Activated naive CD8-positive, alpha-beta T cell treated with anti-CD3 and anti-CD28 coated beads for 36 hours (primary cell): ENCODE results near the gene SDK1. TPM values are rescaled to one million over a fixed set of nuclear protein-coding genes. Genes with fewer than 3 reads are reported as not detected.

ENCODE experiments used
- DNase-seq: peaks from one replicate; pipeline ENCODE4 v3.0.0; 2021
- H3K27ac Mint-ChIP-seq: one replicate; pipeline ENCODE4 v1.8.0; 2022; ENCODE audit warnings: mild to moderate bottlenecking, moderate library complexity, mixed read lengths
- H3K27me3 Mint-ChIP-seq: one replicate; pipeline ENCODE4 v1.8.0; 2022; ENCODE audit warnings: mild to moderate bottlenecking, mixed read lengths
- H3K36me3 Mint-ChIP-seq: one replicate; pipeline ENCODE4 v1.8.0; 2021; ENCODE audit warnings: mild to moderate bottlenecking, mixed read lengths
- H3K4me1 Mint-ChIP-seq: one replicate; pipeline ENCODE4 v1.8.0; 2021; ENCODE audit warnings: mixed read lengths
- H3K4me3 Mint-ChIP-seq: one replicate; pipeline ENCODE4 v1.8.0; 2022; ENCODE audit warnings: mild to moderate bottlenecking, moderate library complexity, mixed read lengths
- H3K9me3 Mint-ChIP-seq: one replicate; pipeline ENCODE4 v1.8.0; 2022; ENCODE audit warnings: mixed read lengths
- total RNA-seq, 2 experiments: library from RNA; stranded (reverse); gene quantifications; one replicate each; pipeline ENCODE4 v1.2.3, GENCODE V29; 2021

Gene SDK1
- total RNA-seq, 2 experiments from 2014 or later: 0.49 to 0.54 TPM

GRCh38 chr7:3307435-3307834 is 6.4 kb downstream of the SDK1 start:
- H3K36me3 Mint-ChIP-seq: no peaks in the 10 kb centered on the region
- peaks cover 39% of the 10 kb centered on the region for H3K27me3 Mint-ChIP-seq

GRCh38 chr7:3309140-3309539 is 8.1 kb downstream of the SDK1 start:
- H3K36me3 Mint-ChIP-seq: no peaks in the 10 kb centered on the region
- no peak overlapping the region for H3K27ac Mint-ChIP-seq
- no peaks in the 10 kb centered on the region for H3K9me3 Mint-ChIP-seq
- no peak overlapping the region for H3K4me3 Mint-ChIP-seq
- H3K4me1 Mint-ChIP-seq: peaks cover 2% of the 10 kb centered on the region
- peaks cover 25% of the 10 kb centered on the region for H3K27me3 Mint-ChIP-seq
- no peak for DNase-seq

More at GRCh38 chr7:3307435-3307834, 6.4 kb downstream of the SDK1 start:
- Mint-ChIP-seq H3K9me3 (no peaks in the 10 kb centered on the region), H3K4me1 (peaks cover 4% of the 10 kb centered on the region), H3K4me3 (no peak overlapping the region), H3K27ac (no peak overlapping the region)
- no peak for DNase-seq

- Mint-ChIP-seq H3K36me3 (no peaks in the 10 kb centered on the region), H3K27me3 (peaks cover 25% of the 10 kb centered on the region), H3K4me3 (no peak overlapping the region), H3K4me1 (peaks cover 2% of the 10 kb centered on the region), H3K9me3 (no peaks in the 10 kb centered on the region), H3K27ac (no peak overlapping the region)
- DNase-seq: no peak
Measured at GRCh38 chr7:3309956-3310355, 8.9 kb downstream of the SDK1 start.

- Mint-ChIP-seq H3K4me1 (peaks cover 2% of the 10 kb centered on the region), H3K27me3 (peaks cover 25% of the 10 kb centered on the region), H3K27ac (no peak overlapping the region), H3K36me3 (no peaks in the 10 kb centered on the region), H3K4me3 (no peak overlapping the region), H3K9me3 (no peaks in the 10 kb centered on the region)
- DNase-seq: no peak
Measured at GRCh38 chr7:3310884-3311283, 9.8 kb downstream of the SDK1 start.

- H3K36me3 Mint-ChIP-seq: no peaks in the 10 kb centered on the region
- H3K27ac Mint-ChIP-seq: no peak overlapping the region
- no peak overlapping the region for H3K4me3 Mint-ChIP-seq
- H3K27me3 Mint-ChIP-seq: peaks cover 23% of the 10 kb centered on the region
- H3K4me1 Mint-ChIP-seq: peaks cover 2% of the 10 kb centered on the region
- DNase-seq: no peak
- no peaks in the 10 kb centered on the region for H3K9me3 Mint-ChIP-seq
Measured at GRCh38 chr7:3312583-3312982, 11.5 kb downstream of the SDK1 start.

GRCh38 chr7:3318874-3319273 is 17.8 kb downstream of the SDK1 start:
- H3K4me3 Mint-ChIP-seq: no peak overlapping the region
- H3K4me1 Mint-ChIP-seq: peaks cover 2% of the 10 kb centered on the region
- H3K9me3 Mint-ChIP-seq: no peaks in the 10 kb centered on the region
- H3K36me3 Mint-ChIP-seq: no peaks in the 10 kb centered on the region
- no peak overlapping the region for H3K27ac Mint-ChIP-seq
- H3K27me3 Mint-ChIP-seq: no peaks in the 10 kb centered on the region
- DNase-seq: no peak

GRCh38 chr7:3321206-3321605 is 20.2 kb downstream of the SDK1 start:
- no peaks in the 10 kb centered on the region for H3K9me3 Mint-ChIP-seq
- no peaks in the 10 kb centered on the region for H3K27me3 Mint-ChIP-seq
- H3K4me3 Mint-ChIP-seq: no peak overlapping the region
- DNase-seq: no peak
- H3K36me3 Mint-ChIP-seq: no peaks in the 10 kb centered on the region
- no peak overlapping the region for H3K27ac Mint-ChIP-seq
- peaks cover 2% of the 10 kb centered on the region for H3K4me1 Mint-ChIP-seq

- H3K27ac Mint-ChIP-seq: no peak overlapping the region
- no peaks in the 10 kb centered on the region for H3K36me3 Mint-ChIP-seq
- H3K4me1 Mint-ChIP-seq: peaks cover 2% of the 10 kb centered on the region
- H3K4me3 Mint-ChIP-seq: no peak overlapping the region
- no peak for DNase-seq
- H3K9me3 Mint-ChIP-seq: no peaks in the 10 kb centered on the region
- no peaks in the 10 kb centered on the region for H3K27me3 Mint-ChIP-seq
Measured at GRCh38 chr7:3321745-3322144, 20.7 kb downstream of the SDK1 start.

GRCh38 chr7:3326246-3326645 is 25.2 kb downstream of the SDK1 start:
- no peaks in the 10 kb centered on the region for H3K27me3 Mint-ChIP-seq
- DNase-seq: no peak
- no peaks in the 10 kb centered on the region for H3K36me3 Mint-ChIP-seq
- H3K27ac Mint-ChIP-seq: no peak overlapping the region
- peaks cover 2% of the 10 kb centered on the region for H3K4me1 Mint-ChIP-seq
- no peaks in the 10 kb centered on the region for H3K9me3 Mint-ChIP-seq
- no peak overlapping the region for H3K4me3 Mint-ChIP-seq

- Mint-ChIP-seq H3K9me3 (no peaks in the 10 kb centered on the region), H3K36me3 (no peaks in the 10 kb centered on the region), H3K4me1 (no peaks in the 10 kb centered on the region), H3K27me3 (peaks cover under 1% of the 10 kb centered on the region), H3K27ac (no peak overlapping the region), H3K4me3 (no peak overlapping the region)
- no peak for DNase-seq
Measured at GRCh38 chr7:3327099-3327498, 26.0 kb downstream of the SDK1 start.

- no peak for DNase-seq
- Mint-ChIP-seq H3K36me3 (no peaks in the 10 kb centered on the region), H3K4me1 (no peaks in the 10 kb centered on the region), H3K27me3 (peaks cover 3% of the 10 kb centered on the region), H3K27ac (no peak overlapping the region), H3K9me3 (no peaks in the 10 kb centered on the region), H3K4me3 (no peak overlapping the region)
Measured at GRCh38 chr7:3327655-3328054, 26.6 kb downstream of the SDK1 start.

- no peak overlapping the region for H3K4me3 Mint-ChIP-seq
- DNase-seq: no peak
- no peaks in the 10 kb centered on the region for H3K4me1 Mint-ChIP-seq
- H3K27ac Mint-ChIP-seq: no peak overlapping the region
- H3K36me3 Mint-ChIP-seq: no peaks in the 10 kb centered on the region
- no peaks in the 10 kb centered on the region for H3K9me3 Mint-ChIP-seq
- H3K27me3 Mint-ChIP-seq: peaks cover 18% of the 10 kb centered on the region
Measured at GRCh38 chr7:3332308-3332707, 31.3 kb downstream of the SDK1 start.

GRCh38 chr7:3333861-3334260 is 32.8 kb downstream of the SDK1 start:
- H3K36me3 Mint-ChIP-seq: no peaks in the 10 kb centered on the region
- DNase-seq: no peak
- no peak overlapping the region for H3K27ac Mint-ChIP-seq
- peaks cover 22% of the 10 kb centered on the region for H3K27me3 Mint-ChIP-seq
- no peak overlapping the region for H3K4me3 Mint-ChIP-seq
- no peaks in the 10 kb centered on the region for H3K9me3 Mint-ChIP-seq
- H3K4me1 Mint-ChIP-seq: no peaks in the 10 kb centered on the region

- Mint-ChIP-seq H3K9me3 (no peaks in the 10 kb centered on the region), H3K4me1 (no peaks in the 10 kb centered on the region), H3K27ac (no peak overlapping the region), H3K4me3 (no peak overlapping the region), H3K36me3 (no peaks in the 10 kb centered on the region), H3K27me3 (peaks cover 22% of the 10 kb centered on the region)
- no peak for DNase-seq
Measured at GRCh38 chr7:3336042-3336665, 35.1 kb downstream of the SDK1 start.

GRCh38 chr7:3338161-3338560 is 37.1 kb downstream of the SDK1 start:
- no peaks in the 10 kb centered on the region for H3K9me3 Mint-ChIP-seq
- H3K27ac Mint-ChIP-seq: no peak overlapping the region
- H3K4me1 Mint-ChIP-seq: no peaks in the 10 kb centered on the region
- H3K27me3 Mint-ChIP-seq: peaks cover 15% of the 10 kb centered on the region
- DNase-seq: no peak
- no peak overlapping the region for H3K4me3 Mint-ChIP-seq
- no peaks in the 10 kb centered on the region for H3K36me3 Mint-ChIP-seq

- H3K4me3 Mint-ChIP-seq: no peak overlapping the region
- peaks cover 6% of the 10 kb centered on the region for H3K27me3 Mint-ChIP-seq
- H3K27ac Mint-ChIP-seq: no peak overlapping the region
- H3K4me1 Mint-ChIP-seq: no peaks in the 10 kb centered on the region
- no peaks in the 10 kb centered on the region for H3K36me3 Mint-ChIP-seq
- no peaks in the 10 kb centered on the region for H3K9me3 Mint-ChIP-seq
- no peak for DNase-seq
Measured at GRCh38 chr7:3345699-3346481, 44.8 kb downstream of the SDK1 start.
